Measurements from ENCODE around the gene LACRT.
A peak's percentile ranks its signal among the peaks of the same experiment; 100 is the strongest.

GRCh38 chr12:54680374-54680773, 45.7 kb upstream of the LACRT start:
- TF ChIP-seq CTCF (IDR thresholded peaks at IDR 0.05; ENCODE audit: low read length): peak; percentile 63
- TF ChIP-seq EZH2 (IDR thresholded peaks at IDR 0.05; ENCODE audit: borderline replicate concordance, low read length): no peak

Data from OCI-LY1 (cell line).